H1 (cell line): ENCODE data around the gene BBIP1. TPM values are rescaled to one million over a fixed set of nuclear protein-coding genes. Genes with fewer than 3 reads are reported as not detected.

Experiments used
- CHD7 ChIP-seq: fragments of 300-600 bp; sonication (generic); IDR thresholded peaks from 2 replicates; pipeline ENCODE4 v1.7.1; 2012; ENCODE audit warnings: low read length, moderate library complexity, mild to moderate bottlenecking, inconsistent platforms; ENCODE audit not compliant: insufficient replicate concordance
- polyA plus RNA-seq, 7 experiments: library from polyadenylated mRNA; depleted of rRNA in 3 of 7; stranded (reverse) in 5 of 7; unstranded in 2 of 7; fragments of >200 nt in 5 of 7; fragments of 200-250 nt in 2 of 7; gene quantifications; 1 replicate in 5 of 7; 2 replicates in 1 of 7; 4 replicates in 1 of 7; pipeline versions ENCODE4 v1.2.1 to v1.2.3, GENCODE V29; 2011 to 2013; ENCODE audit warnings: missing spikeins in 2 of 7, mixed read lengths in 2 of 7
- total RNA-seq: library from RNA; stranded (reverse); fragmentation: NEBNext Ultra II Directional; extraction: Animal tissue kit (Norgen Biotek cat#: 25700); gene quantifications from 2 replicates; pipeline ENCODE4 v1.2.1, GENCODE V29; 2021

BBIP1 gene
- total and polyA plus RNA-seq, 2 of the 8 experiments (the other 6 are each of a cell fraction or from before 2014, with no cell fraction given) = 8.8 to 19.6 TPM

DNA sequence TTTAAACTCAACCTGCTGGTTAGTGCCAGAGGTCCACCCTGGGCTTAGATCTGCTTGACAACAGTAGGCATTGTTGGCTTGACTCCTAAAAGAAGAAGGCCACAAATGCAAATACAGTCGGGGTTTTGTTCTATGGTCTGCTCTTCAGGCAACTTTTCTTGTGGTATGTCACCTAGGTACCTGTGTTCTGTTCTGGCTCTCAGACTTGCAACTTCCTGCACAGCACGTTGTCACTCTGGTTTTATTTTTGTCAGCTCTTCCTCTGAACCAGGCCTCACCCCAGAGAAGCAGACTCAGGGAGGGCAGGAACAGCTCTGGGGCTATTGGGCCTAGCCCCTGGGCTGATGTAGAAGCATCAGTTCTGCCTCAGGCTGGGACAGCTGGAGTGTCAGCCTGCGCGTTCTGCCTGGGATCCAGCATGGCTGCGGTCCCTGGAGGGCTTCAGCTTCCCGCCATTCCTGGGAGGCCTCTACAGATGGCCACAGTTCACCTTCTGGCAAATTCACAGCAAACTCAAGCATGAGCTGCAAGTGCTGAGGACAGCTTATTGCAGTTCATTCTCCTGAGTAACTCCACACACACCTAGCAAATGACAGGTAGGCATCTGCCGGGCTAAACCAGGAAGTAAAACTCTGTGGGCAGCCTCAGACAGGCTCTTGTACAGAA lies 58.3 kb downstream of the BBIP1 start (continued):
- TF ChIP-seq CHD7 = no peak
- TF ChIP-seq, all 59 proteins: peak for 0
